Right lobe of liver (tissue), 6 donors: Measurements from ENCODE around the gene FBXO10. TPM values are rescaled to one million over a fixed set of nuclear protein-coding genes. Genes with fewer than 3 reads are reported as not detected.

Experiments
- ATAC-seq, 4 donors: fragments of 200-7000 bp; cut with Tn5 transposase; one replicate each; pipeline ENCODE4 v1.9.1; 2020; ENCODE audit warnings: mild to moderate bottlenecking in 4 of 4, moderate library complexity in 4 of 4
- DNase-seq, 3 donors: peaks; one replicate each; pipeline ENCODE4 v3.0.0-alpha.2; 2020
- H3K27ac ChIP-seq, 3 donors: fragments of 200-600 bp; one replicate each; pipeline ENCODE4 v1.8.0; 2022
- H3K27me3 ChIP-seq, 2 donors: fragments of 200-600 bp; one replicate each; pipeline ENCODE4 v1.8.0; 2022
- H3K36me3 ChIP-seq, 4 donors: fragments of 200-600 bp; sonication (generic) in 1 of 4; one replicate each; pipeline versions ENCODE4 v1.5.1 to v1.8.0; 2017 to 2022; ENCODE audit warnings: control low read depth in 1 of 4
- H3K4me1 ChIP-seq, 4 donors: fragments of 200-600 bp; sonication (generic) in 1 of 4; one replicate each; pipeline versions ENCODE4 v1.5.1 to v1.8.0; 2017 to 2022; ENCODE audit warnings: control low read depth in 1 of 4
- H3K4me3 ChIP-seq, 3 donors: fragments of 200-600 bp; one replicate each; pipeline ENCODE4 v1.8.0; 2022
- H3K9me3 ChIP-seq, 4 donors: fragments of 200-600 bp; sonication (generic) in 1 of 4; one replicate each; pipeline versions ENCODE4 v1.5.1 to v1.8.0; 2017 to 2022; ENCODE audit warnings: control low read depth in 1 of 4
- CTCF ChIP-seq, 4 donors: fragments of 200-600 bp in 3 of 4; fragments of 450-650 bp in 1 of 4; IDR thresholded peaks; one replicate each; pipeline versions ENCODE4 v1.5.1 to v1.8.0; 2016 to 2022; ENCODE audit warnings: antibody characterized with exemption in 4 of 4, mild to moderate bottlenecking in 2 of 4
- POLR2A ChIP-seq: fragments of 450-650 bp; IDR thresholded peaks from one replicate; pipeline ENCODE4 v1.6.1; 2017; ENCODE audit warnings: antibody characterized with exemption, mild to moderate bottlenecking
- WGBS: methylation state at CpG from one replicate; pipeline ENCODE4 v1.1.6; 2018; ENCODE audit warnings: low coverage, low lambda C conversion rate; ENCODE audit not compliant: insufficient coverage; ENCODE audit errors: missing lambda C conversion rate; 5-methylcytosine and 5-hydroxymethylcytosine counted together
- intact Hi-C, 2 donors: fragments of 100-400 bp; cut with DNase I; formaldehyde crosslinking; loops; one replicate each; pipeline versions ENCODE4 v1.11.2 to v1.14.1; 2022
- total RNA-seq, 6 experiments: library from RNA; depleted of rRNA in 2 of 6; stranded (reverse); fragments of >200 nt in 2 of 6; fragmentation: NEBNext Ultra II Directional in 3 of 6; extraction: Animal tissue kit (Norgen Biotek cat#: 25700) in 3 of 6; gene quantifications; one replicate each; pipeline versions ENCODE4 v1.1.0 to v1.2.4, GENCODE V29; 2016 to 2023
- donor health status: DM: no; HTN: yes; CAD: no.
- donor health status: DM: no; HTN: no; CAD: no.
- donor health status: DM: no; HTN: no; CAD: no.
- donor health status: DM: no; HTN: yes; CAD: no.
- donor health status: DM: no; HTN: yes; CAD: no.

The FBXO10 gene
- total RNA-seq, 6 experiments from 2014 or later = 2.5 to 5.9 (median 4.0) TPM

- Histone ChIP-seq H3K27me3 (no peaks in the 10 kb centered on the region), H3K27ac (no peak overlapping the region), H3K4me1 (no peaks in the 10 kb centered on the region), H3K4me3 (no peak overlapping the region), H3K9me3 (no peaks in the 10 kb centered on the region), H3K36me3 (no peaks in the 10 kb centered on the region)
- TF ChIP-seq CTCF (IDR thresholded peaks at IDR 0.05) = no peak
- no peak for TF ChIP-seq POLR2A
- intact Hi-C loops = no loop called here
- ATAC-seq (no peak), DNase-seq (no peak)
- 87% methylated on average over 3 of the region's 3 CpGs for WGBS
Observed at GRCh38 chr9:37619806-37620205, 43.6 kb upstream of the FBXO10 start.

GRCh38 chr9:37618817-37619216 lies 42.6 kb upstream of the FBXO10 start:
- ATAC-seq (no peak), DNase-seq (no peak)
- Histone ChIP-seq H3K4me3 (no peak overlapping the region), H3K27ac (no peak overlapping the region), H3K27me3 (no peaks in the 10 kb centered on the region), H3K4me1 (no peaks in the 10 kb centered on the region), H3K36me3 (no peaks in the 10 kb centered on the region), H3K9me3 (no peaks in the 10 kb centered on the region)
- WGBS = 77% methylated on average over 4 of the region's 4 CpGs
- TF ChIP-seq CTCF (IDR thresholded peaks at IDR 0.05) (no peak), POLR2A (no peak)
- intact Hi-C loops = no loop called here

GRCh38 chr9:37617832-37618231 lies 41.7 kb upstream of the FBXO10 start:
- 66% methylated on average over 4 of the region's 4 CpGs for WGBS
- Histone ChIP-seq H3K27me3 (no peaks in the 10 kb centered on the region), H3K4me1 (no peaks in the 10 kb centered on the region), H3K27ac (no peak overlapping the region), H3K4me3 (no peak overlapping the region), H3K9me3 (no peaks in the 10 kb centered on the region), H3K36me3 (no peaks in the 10 kb centered on the region)
- DNase-seq = no peak
- TF ChIP-seq POLR2A = no peak
- no peak for TF ChIP-seq CTCF (IDR thresholded peaks at IDR 0.05)
- no peak for ATAC-seq
- intact Hi-C loops = no loop called here

GRCh38 chr9:37617161-37617560 lies 41.0 kb upstream of the FBXO10 start:
- H3K27me3 ChIP-seq = no peaks in the 10 kb centered on the region
- DNase-seq (no peak), ATAC-seq (no peak)
- intact Hi-C loops = no loop called here
- H3K27ac ChIP-seq = no peak overlapping the region
- H3K9me3 ChIP-seq = no peaks in the 10 kb centered on the region
- no peak overlapping the region for H3K4me3 ChIP-seq
- TF ChIP-seq POLR2A (no peak), CTCF (IDR thresholded peaks at IDR 0.05) (no peak)
- H3K36me3 ChIP-seq = no peaks in the 10 kb centered on the region
- WGBS = 92% methylated on average over 2 of the region's 2 CpGs
- H3K4me1 ChIP-seq = no peaks in the 10 kb centered on the region

GRCh38 chr9:37611961-37612360 lies 35.8 kb upstream of the FBXO10 start:
- Histone ChIP-seq H3K27ac (no peak overlapping the region), H3K36me3 (no peaks in the 10 kb centered on the region), H3K4me1 (no peaks in the 10 kb centered on the region), H3K4me3 (no peak overlapping the region), H3K27me3 (no peaks in the 10 kb centered on the region), H3K9me3 (peaks cover 0 to 3% (median 0%) of the 10 kb centered on the region in 4 donors)
- TF ChIP-seq CTCF (IDR thresholded peaks at IDR 0.05) (no peak), POLR2A (no peak)
- no peak for ATAC-seq
- 56% methylated on average over 1 of the region's 1 CpG for WGBS
- no peak for DNase-seq
- intact Hi-C loops = no loop called here
